NCI-H69 (cell line): Measurements from ENCODE around the gene GPR84.

Experiments
- DNase-seq: peaks from one replicate; lab custom pipeline; 2025; lab: John Stamatoyannopoulos, UW

The GPR84 gene

DNA sequence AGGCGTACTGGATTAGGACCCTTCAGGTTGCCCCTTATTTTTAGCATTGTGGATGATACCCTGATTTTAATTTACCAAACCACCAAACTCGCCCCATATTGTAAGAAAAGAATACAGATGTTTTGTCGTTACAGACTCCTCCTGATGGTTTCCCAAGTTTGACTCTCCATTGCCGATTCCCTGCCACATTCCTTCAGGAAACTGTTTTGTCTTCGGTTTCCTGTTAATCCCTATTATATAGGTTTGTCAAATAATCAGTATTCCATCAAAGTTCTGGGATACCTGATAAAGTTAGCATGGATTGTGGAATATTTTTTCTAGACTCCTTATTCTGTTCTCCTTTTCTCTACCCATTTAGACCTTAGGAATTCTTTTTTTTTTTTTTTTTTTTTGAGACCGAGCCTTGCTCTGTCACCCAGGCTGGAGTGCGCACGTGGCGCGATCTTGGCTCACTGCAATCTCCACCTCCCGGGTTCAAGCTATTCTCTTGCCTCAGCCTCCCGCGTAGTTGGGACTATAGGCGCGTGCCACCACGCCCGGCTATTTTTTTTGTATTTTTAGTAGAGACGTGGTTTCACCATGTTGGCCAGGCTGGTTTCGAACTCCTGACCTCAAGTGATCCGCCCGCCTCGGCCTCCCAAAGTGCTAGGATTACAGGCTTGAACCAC is 38.7 kb downstream of the GPR84 start:
- peak; percentile 50 for DNase-seq

- peak; percentile 100 for DNase-seq
Measured at GRCh38 chr12:54324617-54325441, 39.5 kb downstream of the GPR84 start, which contains the start of gene COPZ1. TSS of gene COPZ1 (plus strand) at chr12:54325131. CDS start at chr12:54325164, 33 bp downstream.

GRCh38 chr12:54321363-54321762 is 42.9 kb downstream of the GPR84 start:
- no peak for DNase-seq
